Tibial nerve (tissue), 4 donors: Measurements from ENCODE around the gene UPK1A. TPM values are rescaled to one million over a fixed set of nuclear protein-coding genes. Genes with fewer than 3 reads are reported as not detected.

Source experiments
- DNase-seq, 2 donors: peaks; one replicate each; pipeline ENCODE4 v3.0.0-alpha.2; 2019; ENCODE audit warnings: low spot score in 2 of 2
- H3K27ac ChIP-seq, 4 donors: fragments of 200-600 bp; sonication (generic) in 3 of 4; one replicate each; pipeline ENCODE4 v1.5.1; 2017 to 2019; ENCODE audit warnings: mild to moderate bottlenecking in 1 of 4
- H3K27me3 ChIP-seq, 2 donors: fragments of 200-600 bp; sonication (generic) in 1 of 2; one replicate each; pipeline versions ENCODE4 v1.5.1 to v1.6.0; 2017 to 2019
- H3K36me3 ChIP-seq, 3 donors: fragments of 200-600 bp; sonication (generic); one replicate each; pipeline ENCODE4 v1.5.1; 2018 to 2019
- H3K4me1 ChIP-seq, 4 donors: fragments of 200-600 bp; sonication (generic) in 3 of 4; one replicate each; pipeline ENCODE4 v1.5.1; 2017 to 2019
- H3K4me3 ChIP-seq, 4 donors: fragments of 200-600 bp; sonication (generic) in 3 of 4; one replicate each; pipeline ENCODE4 v1.5.1; 2017 to 2019; ENCODE audit warnings: mild to moderate bottlenecking in 1 of 4, moderate library complexity in 1 of 4
- H3K9me3 ChIP-seq, 4 donors: fragments of 200-600 bp; sonication (generic) in 3 of 4; one replicate each; pipeline ENCODE4 v1.5.1; 2017 to 2019
- EP300 ChIP-seq, 2 donors: sonication (generic); formaldehyde crosslinking; IDR thresholded peaks; one replicate each; pipeline ENCODE4 v1.6.1; 2017; ENCODE audit warnings: antibody characterized with exemption in 2 of 2, mild to moderate bottlenecking in 1 of 2
- POLR2A ChIP-seq, 2 donors: fragments of 450-650 bp; IDR thresholded peaks; one replicate each; pipeline ENCODE4 v1.6.1; 2017; ENCODE audit warnings: antibody characterized with exemption in 2 of 2, mild to moderate bottlenecking in 2 of 2, moderate library complexity in 2 of 2
- WGBS, 2 donors: methylation state at CpG; one replicate each; pipeline ENCODE4 v1.1.5; 2018; 5-methylcytosine and 5-hydroxymethylcytosine counted together
- total RNA-seq, 4 donors: library from RNA; depleted of rRNA; stranded (reverse); fragments of >200 nt; gene quantifications; one replicate each; pipeline ENCODE4 v1.1.0, GENCODE V29; 2016
- TF ChIP-seq, protein P1 (sequence below), 5 experiments: fragments of 200-600 bp in 3 of 5; fragments of 450-650 bp in 2 of 5; sonication (generic) in 3 of 5; IDR thresholded peaks; one replicate each; pipeline ENCODE4 v1.5.1; 2016 to 2019; ENCODE audit warnings: antibody characterized with exemption in 5 of 5, mild to moderate bottlenecking in 3 of 5, moderate library complexity in 2 of 5

Gene UPK1A
- not detected for total RNA-seq

DNA sequence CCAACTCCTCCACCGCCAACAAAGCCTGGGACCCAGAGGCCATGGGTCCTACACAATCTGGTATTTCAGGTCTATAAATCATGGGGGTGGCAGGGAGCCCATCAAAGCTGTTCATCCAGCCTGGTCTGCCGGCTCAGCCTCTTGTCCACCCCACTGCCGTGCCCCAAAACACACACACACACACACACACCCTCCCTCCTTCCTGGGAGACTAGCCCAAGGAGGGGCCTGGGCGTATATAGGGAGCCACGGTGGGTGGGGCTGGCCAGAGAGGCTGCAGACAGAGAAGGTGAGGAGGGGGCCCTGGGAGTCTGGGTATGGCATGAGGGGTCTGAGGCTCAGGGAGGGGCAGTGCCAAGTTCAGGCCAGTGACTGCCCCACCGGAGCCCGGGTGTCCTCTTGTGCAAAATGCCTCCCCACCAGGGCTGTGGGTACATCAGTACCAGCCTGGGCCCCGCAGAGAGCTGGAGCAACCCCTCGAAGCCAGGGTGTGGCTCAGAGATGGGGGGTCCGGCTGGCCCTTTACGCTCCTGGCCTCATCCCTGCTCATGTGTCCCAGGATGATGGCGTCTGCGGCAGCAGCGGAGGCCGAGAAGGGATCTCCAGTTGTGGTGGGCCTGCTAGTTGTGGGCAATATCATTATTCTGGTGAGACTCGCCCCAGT, at the start of gene UPK1A:
TSS of gene UPK1A (plus strand) at position 267 of the 663 bp plus-strand sequence. CDS start at position 563, 296 bp downstream.
- WGBS, 2 donors = 38 to 60% methylated on average over 6 to 16 of the region's 16 CpGs

DNA sequence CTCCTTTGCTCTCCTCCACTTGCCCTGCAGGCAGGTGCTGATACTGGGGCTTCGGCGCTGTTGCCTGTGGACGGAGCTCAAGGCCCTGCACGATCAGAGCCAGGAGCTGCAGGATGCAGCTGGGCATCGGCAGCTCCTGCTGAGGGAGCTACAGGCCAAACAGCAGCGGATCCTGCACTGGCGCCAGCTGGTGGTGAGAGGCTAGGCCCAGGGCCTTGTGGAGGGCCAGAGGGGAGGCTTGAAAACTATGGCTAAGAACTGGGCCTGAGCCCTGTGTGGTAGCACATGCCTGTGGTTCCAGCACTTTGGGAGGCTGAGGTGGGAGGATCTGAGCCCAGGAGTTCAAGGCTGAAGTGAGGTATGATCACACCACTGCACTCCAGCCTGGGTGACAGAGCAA, 47.5 kb upstream of the UPK1A start:
- WGBS, 2 donors = 70 to 76% methylated on average over 4 to 5 of the region's 7 CpGs
- H3K4me1 ChIP-seq = no peaks in the 10 kb centered on the region
- H3K36me3 ChIP-seq = peaks cover 0 to 72% (median 0%) of the 10 kb centered on the region in 3 donors
- no peak for TF ChIP-seq POLR2A (IDR thresholded peaks at IDR 0.05)
- TF ChIP-seq EP300 (IDR thresholded peaks at IDR 0.05) = no peak
- TF ChIP-seq, protein P1, sequence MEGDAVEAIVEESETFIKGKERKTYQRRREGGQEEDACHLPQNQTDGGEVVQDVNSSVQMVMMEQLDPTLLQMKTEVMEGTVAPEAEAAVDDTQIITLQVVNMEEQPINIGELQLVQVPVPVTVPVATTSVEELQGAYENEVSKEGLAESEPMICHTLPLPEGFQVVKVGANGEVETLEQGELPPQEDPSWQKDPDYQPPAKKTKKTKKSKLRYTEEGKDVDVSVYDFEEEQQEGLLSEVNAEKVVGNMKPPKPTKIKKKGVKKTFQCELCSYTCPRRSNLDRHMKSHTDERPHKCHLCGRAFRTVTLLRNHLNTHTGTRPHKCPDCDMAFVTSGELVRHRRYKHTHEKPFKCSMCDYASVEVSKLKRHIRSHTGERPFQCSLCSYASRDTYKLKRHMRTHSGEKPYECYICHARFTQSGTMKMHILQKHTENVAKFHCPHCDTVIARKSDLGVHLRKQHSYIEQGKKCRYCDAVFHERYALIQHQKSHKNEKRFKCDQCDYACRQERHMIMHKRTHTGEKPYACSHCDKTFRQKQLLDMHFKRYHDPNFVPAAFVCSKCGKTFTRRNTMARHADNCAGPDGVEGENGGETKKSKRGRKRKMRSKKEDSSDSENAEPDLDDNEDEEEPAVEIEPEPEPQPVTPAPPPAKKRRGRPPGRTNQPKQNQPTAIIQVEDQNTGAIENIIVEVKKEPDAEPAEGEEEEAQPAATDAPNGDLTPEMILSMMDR (IDR thresholded peaks at IDR 0.05) = no peak
- no peaks in the 10 kb centered on the region for H3K27me3 ChIP-seq
- DNase-seq = no peak
- no peaks in the 10 kb centered on the region for H3K9me3 ChIP-seq
- H3K4me3 ChIP-seq = no peak overlapping the region
- H3K27ac ChIP-seq = no peak overlapping the region

More for the DNA sequence above, at the start of gene UPK1A:
- H3K36me3 ChIP-seq = peaks cover 0 to 45% (median 0%) of the 10 kb centered on the region in 3 donors
- TF ChIP-seq POLR2A (IDR thresholded peaks at IDR 0.05) = no peak
- no peak for TF ChIP-seq EP300 (IDR thresholded peaks at IDR 0.05)
- TF ChIP-seq, protein P1 (IDR thresholded peaks at IDR 0.05) = no peak
- H3K9me3 ChIP-seq = no peaks in the 10 kb centered on the region
- no peak for DNase-seq
- no peak within 1 kb of the TSS for H3K4me3 ChIP-seq
- H3K4me1 ChIP-seq = no peaks in the 10 kb centered on the region
- no peak within 1 kb of the TSS for H3K27ac ChIP-seq
- H3K27me3 ChIP-seq = no peaks in the 10 kb centered on the region

DNA sequence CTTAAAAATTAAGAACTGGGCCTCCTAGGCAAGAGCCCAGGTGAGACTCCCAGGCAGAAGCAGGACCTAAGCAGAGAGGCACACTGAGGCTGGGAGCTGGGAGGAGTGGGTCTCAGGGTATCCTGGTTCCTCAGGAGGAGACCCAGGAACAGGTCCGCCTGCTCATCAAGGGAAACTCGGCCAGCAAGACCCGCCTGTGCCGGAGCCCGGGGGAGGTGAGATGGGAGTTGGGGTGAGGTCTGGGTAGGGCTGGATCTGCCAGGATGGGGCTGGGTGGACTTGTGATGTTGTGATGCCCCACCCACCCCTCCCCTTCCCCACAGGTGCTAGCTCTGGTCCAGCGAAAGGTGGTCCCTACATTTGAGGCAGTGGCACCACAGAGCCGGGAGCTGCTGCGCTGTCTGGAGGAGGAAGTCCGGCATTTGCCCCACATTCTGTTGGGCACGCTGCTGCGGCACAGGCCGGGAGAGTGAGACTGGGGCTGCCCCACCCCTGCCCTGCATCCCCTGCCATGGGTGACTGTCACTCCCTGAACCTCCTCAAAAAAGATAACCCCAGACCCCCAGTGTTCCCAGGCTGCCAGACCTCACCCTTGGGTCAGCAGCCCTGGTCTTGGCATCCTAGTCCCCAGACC, 46.9 kb upstream of the UPK1A start:
- Histone ChIP-seq H3K9me3 (no peaks in the 10 kb centered on the region), H3K4me3 (no peak overlapping the region), H3K27me3 (no peaks in the 10 kb centered on the region), H3K27ac (no peak overlapping the region), H3K36me3 (peaks cover 0 to 72% (median 0%) of the 10 kb centered on the region in 3 donors), H3K4me1 (no peaks in the 10 kb centered on the region)
- TF ChIP-seq, protein P1 (IDR thresholded peaks at IDR 0.05) = no peak
- TF ChIP-seq EP300 (IDR thresholded peaks at IDR 0.05) (no peak), POLR2A (IDR thresholded peaks at IDR 0.05) (no peak)
- 95 to 97% methylated on average over 9 of the region's 12 CpGs for WGBS, 2 donors
- DNase-seq = no peak

DNA sequence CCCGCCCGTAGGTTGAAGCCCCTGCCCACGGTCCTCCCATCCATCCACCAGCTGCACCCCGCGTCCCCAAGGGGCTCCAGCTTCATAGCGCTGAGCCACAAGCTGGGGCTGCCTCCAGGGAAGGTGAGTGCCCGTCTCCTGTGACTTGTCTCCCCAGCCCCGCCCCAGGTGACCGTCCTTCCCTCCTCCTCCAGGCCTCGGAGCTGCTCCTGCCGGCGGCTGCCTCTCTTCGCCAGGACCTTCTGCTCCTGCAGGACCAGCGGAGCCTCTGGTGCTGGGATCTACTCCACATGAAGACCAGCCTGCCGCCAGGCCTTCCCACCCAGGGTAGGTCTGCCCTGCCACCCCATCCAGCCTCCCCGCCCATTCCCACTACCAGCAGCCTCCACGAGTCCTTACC, 46.3 kb upstream of the UPK1A start:
- H3K4me1 ChIP-seq = no peaks in the 10 kb centered on the region
- H3K9me3 ChIP-seq = no peaks in the 10 kb centered on the region
- TF ChIP-seq POLR2A (IDR thresholded peaks at IDR 0.05) (no peak), EP300 (IDR thresholded peaks at IDR 0.05) (no peak)
- TF ChIP-seq, protein P1 (IDR thresholded peaks at IDR 0.05) = no peak
- no peak for DNase-seq
- H3K4me3 ChIP-seq = no peak overlapping the region
- no peak overlapping the region for H3K27ac ChIP-seq
- 91 to 93% methylated on average over 17 of the region's 17 CpGs for WGBS, 2 donors
- H3K36me3 ChIP-seq = peaks cover 0 to 68% (median 0%) of the 10 kb centered on the region in 3 donors
- H3K27me3 ChIP-seq = no peaks in the 10 kb centered on the region

DNA sequence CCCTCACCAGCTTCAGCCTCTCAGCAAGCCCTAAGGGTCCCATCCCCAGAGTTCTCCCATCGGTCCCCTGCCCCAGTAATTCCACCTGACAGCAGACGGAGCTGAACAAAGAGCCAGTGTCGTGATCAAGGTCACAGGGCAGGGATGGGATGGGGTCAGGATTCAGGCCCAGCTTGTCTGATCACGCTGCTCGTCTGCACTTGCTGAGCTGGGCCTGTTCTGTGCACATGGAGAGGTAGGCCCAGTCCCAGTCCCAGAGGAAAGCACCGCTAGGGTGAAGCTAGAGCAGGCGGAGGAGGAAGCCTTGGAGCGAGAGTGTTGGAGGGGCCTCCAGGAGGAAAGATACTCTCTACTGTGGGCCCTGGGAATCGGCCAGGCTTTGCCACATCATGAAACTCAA, 44.6 kb upstream of the UPK1A start:
- no peaks in the 10 kb centered on the region for H3K9me3 ChIP-seq
- H3K4me1 ChIP-seq = no peaks in the 10 kb centered on the region
- no peak for TF ChIP-seq POLR2A (IDR thresholded peaks at IDR 0.05)
- H3K36me3 ChIP-seq = peaks cover 0 to 52% (median 0%) of the 10 kb centered on the region in 3 donors
- H3K27ac ChIP-seq = no peak overlapping the region
- no peak for DNase-seq
- WGBS, 2 donors = 76 to 88% methylated on average over 9 of the region's 9 CpGs
- H3K27me3 ChIP-seq = no peaks in the 10 kb centered on the region
- H3K4me3 ChIP-seq = no peak overlapping the region
